COLO829 (cell line): ENCODE measurements around the gene JAK1.

Experiments
- DNase-seq: peaks from one replicate; pipeline ENCODE4 v3.0.0; 2012; ENCODE audit warnings: low spot score

The JAK1 gene

GRCh38 chr1:64864018-64864940, 102.1 kb downstream of the JAK1 start:
- no peak for DNase-seq

GRCh38 chr1:64861611-64862010, 104.7 kb downstream of the JAK1 start:
- no peak for DNase-seq

- no peak for DNase-seq
Observed at GRCh38 chr1:64857347-64857746, 109.0 kb downstream of the JAK1 start.

- no peak for DNase-seq
Observed at GRCh38 chr1:64856553-64856952, 109.8 kb downstream of the JAK1 start.

GRCh38 chr1:64855557-64855956, 110.8 kb downstream of the JAK1 start:
- no peak for DNase-seq

- DNase-seq: no peak
Observed at GRCh38 chr1:64854674-64855073, 111.7 kb downstream of the JAK1 start.

- no peak for DNase-seq
Observed at GRCh38 chr1:64851664-64852063, 114.7 kb downstream of the JAK1 start.

GRCh38 chr1:64850846-64851245, 115.5 kb downstream of the JAK1 start:
- no peak for DNase-seq

GRCh38 chr1:64849942-64850341, 116.4 kb downstream of the JAK1 start:
- DNase-seq: no peak

GRCh38 chr1:64848803-64849202, 117.5 kb downstream of the JAK1 start:
- DNase-seq: no peak

GRCh38 chr1:64848136-64848535, 118.2 kb downstream of the JAK1 start:
- no peak for DNase-seq

- no peak for DNase-seq
Observed at GRCh38 chr1:64847666-64848065, 118.7 kb downstream of the JAK1 start.

GRCh38 chr1:64846573-64847430, 119.5 kb downstream of the JAK1 start:
- no peak for DNase-seq

GRCh38 chr1:64845831-64846425, 120.4 kb downstream of the JAK1 start:
- no peak for DNase-seq

- no peak for DNase-seq
Observed at GRCh38 chr1:64844609-64845008, 121.7 kb downstream of the JAK1 start.

GRCh38 chr1:64844175-64844574, 122.2 kb downstream of the JAK1 start:
- DNase-seq: no peak

GRCh38 chr1:64843675-64844074, 122.7 kb downstream of the JAK1 start:
- no peak for DNase-seq

- no peak for DNase-seq
Observed at GRCh38 chr1:64842224-64842623, 124.1 kb downstream of the JAK1 start.

- no peak for DNase-seq
Observed at GRCh38 chr1:64841330-64842065, 124.9 kb downstream of the JAK1 start.

GRCh38 chr1:64839732-64840405, 126.5 kb downstream of the JAK1 start:
- DNase-seq: no peak

- no peak for DNase-seq
Observed at GRCh38 chr1:64839261-64839660, 127.1 kb downstream of the JAK1 start.
